GM18951 (cell line): ENCODE data around the gene ZNF365.

ENCODE experiments used
- POLR2A ChIP-seq: IDR thresholded peaks from 4 replicates; pipeline ENCODE4 v1.6.1; 2011; ENCODE audit warnings: mild to moderate bottlenecking; ENCODE audit not compliant: insufficient read length, insufficient read depth; ENCODE audit errors: extremely low read depth
- in situ Hi-C: fragments of 300-500 bp; cut with MboI; formaldehyde crosslinking; loops from one replicate; pipeline ENCODE4 v1.12.0; 2022; ENCODE audit warnings: low sequenced_read_pairs, mixed read lengths, inconsistent platforms; ENCODE audit not compliant: unreplicated experiment

The ZNF365 gene, protein sequence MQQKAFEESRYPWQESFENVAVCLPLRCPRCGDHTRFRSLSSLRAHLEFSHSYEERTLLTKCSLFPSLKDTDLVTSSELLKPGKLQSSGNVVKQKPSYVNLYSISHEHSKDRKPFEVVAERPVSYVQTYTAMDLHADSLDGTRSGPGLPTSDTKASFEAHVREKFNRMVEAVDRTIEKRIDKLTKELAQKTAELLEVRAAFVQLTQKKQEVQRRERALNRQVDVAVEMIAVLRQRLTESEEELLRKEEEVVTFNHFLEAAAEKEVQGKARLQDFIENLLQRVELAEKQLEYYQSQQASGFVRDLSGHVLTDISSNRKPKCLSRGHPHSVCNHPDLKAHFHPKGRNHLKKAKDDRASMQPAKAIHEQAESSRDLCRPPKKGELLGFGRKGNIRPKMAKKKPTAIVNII

GRCh38 chr10:62373995-62374861 is at the start of gene ZNF365:
Gene ZNF365 (plus strand): TSS chr10:62374369. CDS start chr10:62376194, 1,825 bp downstream.
- in situ Hi-C loops, result no loop called here
- TF ChIP-seq POLR2A, result no peak

DNA sequence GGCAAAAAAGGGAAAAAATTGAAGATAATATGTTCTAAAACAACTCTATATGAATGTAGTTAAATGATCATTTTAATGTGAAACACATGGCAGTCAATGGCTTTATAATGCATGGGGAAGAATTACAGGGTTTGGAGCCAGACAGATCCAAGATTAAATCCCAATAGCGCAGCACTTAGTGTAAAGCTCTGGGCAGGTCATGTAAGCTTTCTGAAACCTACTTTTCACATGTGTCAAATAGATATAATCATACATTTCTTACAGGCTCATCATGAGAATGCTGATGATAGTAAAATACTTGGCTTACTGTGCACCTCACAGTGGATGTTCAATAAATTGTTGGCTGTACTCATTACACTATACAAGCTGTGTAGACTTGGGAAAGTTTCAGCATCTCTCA is 48.0 kb upstream of the ZNF365 start:
- in situ Hi-C loops, result no loop called here
- no peak for TF ChIP-seq POLR2A

- in situ Hi-C loops, result no loop called here
- no peak for TF ChIP-seq POLR2A
Observed at GRCh38 chr10:62327885-62328284, 46.3 kb upstream of the ZNF365 start.

DNA sequence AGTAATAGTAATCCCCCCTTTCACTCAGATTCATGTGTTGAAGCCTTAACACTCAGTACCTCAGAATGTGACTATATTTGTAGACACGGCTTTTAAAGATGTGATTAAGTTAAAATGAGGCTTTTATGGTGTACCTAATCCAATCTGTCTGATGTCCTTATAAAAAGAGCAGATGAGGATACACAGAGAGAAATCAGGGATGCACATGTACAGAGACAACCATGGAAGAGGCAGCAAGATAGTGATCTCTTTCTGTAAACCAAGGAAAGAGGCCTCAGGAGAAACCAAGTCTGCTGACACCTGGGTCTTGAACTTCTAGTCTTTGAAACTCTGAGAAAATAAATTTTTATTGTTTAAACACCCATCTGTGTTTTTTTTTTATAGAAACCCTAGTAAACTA is 44.0 kb upstream of the ZNF365 start:
- no peak for TF ChIP-seq POLR2A
- in situ Hi-C loops, result no loop called here

GRCh38 chr10:62332406-62332805 is 41.8 kb upstream of the ZNF365 start:
- no peak for TF ChIP-seq POLR2A
- in situ Hi-C loops, result no loop called here

DNA sequence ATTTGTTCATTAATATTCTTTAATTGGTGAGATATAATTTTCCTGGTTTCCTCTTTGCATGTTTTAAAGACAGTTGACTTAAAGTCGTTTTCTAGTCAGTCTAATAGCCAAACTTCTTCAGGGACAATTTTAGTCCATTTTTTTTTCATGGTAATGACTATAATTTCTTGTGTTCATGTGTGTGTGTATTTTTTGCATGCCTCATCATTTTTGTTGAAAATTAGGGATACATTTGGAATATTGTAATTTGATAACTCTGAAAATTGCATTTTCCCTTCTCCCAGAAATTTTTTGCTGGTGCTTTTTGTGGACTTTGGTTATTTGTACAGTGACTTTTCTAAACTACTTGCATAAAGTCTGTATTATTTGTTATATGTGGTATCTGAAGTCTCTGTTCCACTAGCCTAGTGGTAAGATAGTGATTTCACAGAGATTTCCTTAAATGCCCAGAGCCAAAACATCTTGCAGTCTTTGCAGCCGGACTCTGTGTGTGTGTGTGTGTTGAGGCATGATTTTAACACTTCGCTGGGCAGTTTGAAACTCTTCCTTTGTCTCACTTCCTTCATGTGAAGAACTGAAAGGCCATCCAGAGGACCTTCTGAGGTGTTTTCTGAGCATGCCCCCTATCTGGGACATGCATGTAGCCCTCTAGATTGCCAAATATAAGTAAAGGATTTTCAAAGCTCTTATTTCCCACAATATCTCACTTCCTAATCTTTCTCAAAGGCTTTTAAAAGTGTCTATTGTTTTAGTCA is 40.9 kb upstream of the ZNF365 start:
- in situ Hi-C loops, result no loop called here
- TF ChIP-seq POLR2A, result no peak

GRCh38 chr10:62333988-62334682 is 40.0 kb upstream of the ZNF365 start:
- no peak for TF ChIP-seq POLR2A
- in situ Hi-C loops, result no loop called here

GRCh38 chr10:62335326-62335725 is 38.8 kb upstream of the ZNF365 start:
- in situ Hi-C loops, result no loop called here
- no peak for TF ChIP-seq POLR2A

DNA sequence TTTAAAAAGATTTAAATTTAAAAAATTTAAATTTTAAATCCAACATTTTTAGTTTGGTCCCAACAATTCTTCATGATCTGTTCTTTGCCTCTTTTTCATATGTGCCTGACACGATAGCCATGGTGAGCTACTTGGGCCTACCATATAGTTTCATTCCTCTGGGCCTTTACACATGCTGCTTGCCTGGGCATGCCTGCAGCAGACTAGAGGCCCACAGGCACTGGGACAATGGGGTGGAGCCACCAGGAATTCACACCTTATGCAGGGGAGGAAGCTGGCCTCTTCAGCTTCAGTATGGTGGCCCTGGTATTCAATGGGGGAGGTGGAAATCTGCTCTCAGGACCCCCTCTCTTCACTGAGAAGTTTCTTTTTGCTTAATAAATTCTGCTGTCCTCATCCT is 37.8 kb upstream of the ZNF365 start:
- no peak for TF ChIP-seq POLR2A
- in situ Hi-C loops, result no loop called here

- no peak for TF ChIP-seq POLR2A
- in situ Hi-C loops, result no loop called here
Observed at GRCh38 chr10:62341419-62341818, 32.8 kb upstream of the ZNF365 start.

GRCh38 chr10:62343000-62343399 is 31.2 kb upstream of the ZNF365 start:
- TF ChIP-seq POLR2A, result no peak
- in situ Hi-C loops, result no loop called here

GRCh38 chr10:62348029-62348428 is 26.1 kb upstream of the ZNF365 start:
- no peak for TF ChIP-seq POLR2A
- in situ Hi-C loops, result no loop called here
